HG02981 (cell line): ENCODE results near the gene LRRC9.

ENCODE experiments used
- ATAC-seq: cut with Tn5 transposase; IDR thresholded peaks from one replicate; pipeline ENCODE4 v1.9.1; 2021; ENCODE audit warnings: mild to moderate bottlenecking, moderate library complexity; ENCODE audit not compliant: unreplicated experiment

Gene LRRC9

DNA sequence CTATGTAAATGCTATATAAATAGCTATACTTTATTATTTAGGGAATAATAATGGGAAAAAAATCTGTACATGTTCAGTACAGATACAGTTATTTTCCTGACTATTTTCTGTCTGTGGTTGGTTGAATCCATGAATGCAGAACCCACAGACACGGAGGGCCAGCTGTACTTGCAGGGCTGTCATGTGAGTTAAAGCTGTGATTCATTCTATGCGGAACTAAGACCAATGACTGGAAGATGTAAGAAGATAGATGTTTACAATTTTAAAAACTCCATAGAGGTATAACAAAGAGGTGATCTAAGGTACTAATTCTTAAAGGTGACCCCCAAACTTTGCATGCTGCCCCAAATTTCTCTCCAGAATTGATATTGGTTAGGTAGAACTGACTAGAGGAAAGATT is 186.4 kb downstream of the LRRC9 start:
- ATAC-seq, result no peak

DNA sequence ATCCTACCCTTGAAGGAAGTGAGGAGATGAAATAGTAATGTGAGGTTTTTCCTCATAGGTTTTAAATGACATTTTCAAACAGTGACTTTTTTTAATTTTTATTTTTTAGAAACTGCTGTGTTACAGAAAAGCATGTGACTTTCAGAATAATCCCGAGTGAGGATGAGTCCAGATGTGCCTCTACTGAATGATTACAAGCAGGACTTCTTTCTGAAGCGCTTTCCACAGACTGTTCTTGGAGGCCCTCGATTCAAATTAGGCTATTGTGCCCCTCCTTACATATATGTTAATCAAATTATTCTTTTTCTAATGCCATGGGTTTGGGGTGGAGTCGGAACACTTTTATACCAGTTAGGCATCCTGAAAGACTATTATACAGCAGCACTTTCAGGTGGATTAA is 187.5 kb downstream of the LRRC9 start:
- ATAC-seq, result no peak

DNA sequence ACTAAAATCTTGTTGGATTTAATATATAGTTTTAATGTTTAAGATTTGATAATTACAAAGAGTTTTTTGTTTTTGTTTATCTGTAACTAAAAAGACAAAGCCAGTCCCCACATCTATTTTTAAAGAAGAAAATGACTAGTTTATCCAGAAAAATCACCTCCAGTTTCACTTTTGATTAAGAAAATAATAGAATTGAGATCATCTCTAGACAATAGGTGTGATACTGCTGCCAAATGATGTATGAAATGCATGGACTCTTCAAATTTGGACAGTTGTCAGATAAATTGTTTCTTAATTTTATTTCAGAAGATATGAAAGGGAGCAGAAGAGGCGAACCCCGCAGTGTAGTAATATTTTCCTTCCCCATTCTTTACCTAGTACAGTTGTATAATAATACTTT is 191.8 kb downstream of the LRRC9 start:
- ATAC-seq, result no peak
